Neural progenitor cell (in vitro differentiated cells): ENCODE results near the gene PKNOX1.
"Not testable (repeated sequence)": the region's sequence is repeated elsewhere in the genome, so short reads cannot be mapped to it uniquely, and the experiment has no call there.

Experiments
- CTCF ChIP-seq: fragments of 200-600 bp; sonication (generic); IDR thresholded peaks from 2 replicates; pipeline ENCODE4 v1.5.1; 2017; ENCODE audit warnings: antibody characterized with exemption, mild to moderate bottlenecking
- EZH2phosphoT487 ChIP-seq: fragments of 200-600 bp; sonication (generic); IDR thresholded peaks from 2 replicates; pipeline ENCODE4 v1.6.1; 2017; ENCODE audit warnings: antibody characterized with exemption

GRCh38 chr21:43065991-43066390 lies 91.6 kb downstream of the PKNOX1 start:
- TF ChIP-seq CTCF, EZH2phosphoT487: not testable (repeated sequence)
